IPS DF 6.9 (cell line): ENCODE results near the gene AGAP3.

ENCODE experiments used
- DNase-seq: peaks from one replicate; pipeline ENCODE4 v3.0.0-alpha.2; 2013; ENCODE audit warnings: low read depth, low spot score
- H3K27ac ChIP-seq: one replicate; pipeline ENCODE4 v1.5.1; 2013; ENCODE audit warnings: low read length, control low read depth
- H3K27me3 ChIP-seq: 2 replicates; pipeline ENCODE4 v1.6.1; 2013; ENCODE audit warnings: mild to moderate bottlenecking, low read length; ENCODE audit not compliant: control insufficient read depth, insufficient read depth
- H3K36me3 ChIP-seq: 2 replicates; pipeline ENCODE4 v1.6.1; 2013; ENCODE audit warnings: low read length; ENCODE audit not compliant: control insufficient read depth, insufficient read depth
- H3K4me1 ChIP-seq: 2 replicates; pipeline ENCODE4 v1.6.1; 2013; ENCODE audit warnings: low read length; ENCODE audit not compliant: control insufficient read depth, insufficient read depth
- H3K4me3 ChIP-seq: 2 replicates; pipeline ENCODE4 v1.5.1; 2013; ENCODE audit warnings: mild to moderate bottlenecking, low read length
- H3K9me3 ChIP-seq: 2 replicates; pipeline ENCODE4 v1.6.1; 2013; ENCODE audit warnings: low read length, inconsistent platforms; ENCODE audit not compliant: control insufficient read depth, insufficient read depth
- WGBS: extraction: QIAGEN DNeasy Blood & Tissue Kit; methylation state at CpG from one replicate; pipeline ENCODE4 v1.1.7; 2013; ENCODE audit warnings: mixed read lengths, missing lambda C conversion rate; ENCODE audit not compliant: insufficient read length, insufficient coverage; 5-methylcytosine and 5-hydroxymethylcytosine counted together

Gene AGAP3

GRCh38 chr7:151173386-151174245 is 87.3 kb downstream of the AGAP3 start:
- Histone ChIP-seq H3K9me3 (no peaks in the 10 kb centered on the region), H3K36me3 (no peaks in the 10 kb centered on the region), H3K27me3 (peaks cover 18% of the 10 kb centered on the region), H3K27ac (no peak overlapping the region), H3K4me3 (no peak overlapping the region), H3K4me1 (peaks cover 5% of the 10 kb centered on the region)
- no CpG with 5 or more reads among the region's 43 CpGs for WGBS
- DNase-seq, result no peak

GRCh38 chr7:151174246-151175046 is 88.2 kb downstream of the AGAP3 start:
- Histone ChIP-seq H3K9me3 (no peaks in the 10 kb centered on the region), H3K4me3 (no peak overlapping the region), H3K27ac (no peak overlapping the region), H3K4me1 (peaks cover 5% of the 10 kb centered on the region), H3K36me3 (no peaks in the 10 kb centered on the region), H3K27me3 (peaks cover 9% of the 10 kb centered on the region)
- DNase-seq, result no peak
- no CpG with 5 or more reads among the region's 77 CpGs for WGBS

- Histone ChIP-seq H3K9me3 (no peaks in the 10 kb centered on the region), H3K27ac (no peak overlapping the region), H3K4me1 (peaks cover 5% of the 10 kb centered on the region), H3K36me3 (no peaks in the 10 kb centered on the region), H3K4me3 (no peak overlapping the region), H3K27me3 (peaks cover 4% of the 10 kb centered on the region; the same call in 1 of the 2 replicates)
- no CpG with 5 or more reads among the region's 16 CpGs for WGBS
- DNase-seq, result no peak
Measured at GRCh38 chr7:151175047-151175792, 88.9 kb downstream of the AGAP3 start.

- Histone ChIP-seq H3K27ac (no peak overlapping the region), H3K36me3 (no peaks in the 10 kb centered on the region), H3K4me3 (no peak overlapping the region), H3K4me1 (peaks cover 5% of the 10 kb centered on the region), H3K9me3 (no peaks in the 10 kb centered on the region), H3K27me3 (peaks cover 4% of the 10 kb centered on the region; the same call in 1 of the 2 replicates)
- no peak for DNase-seq
- WGBS, result no CpG with 5 or more reads among the region's 23 CpGs
Measured at GRCh38 chr7:151175793-151176311, 89.6 kb downstream of the AGAP3 start.

GRCh38 chr7:151176401-151176800 is 90.1 kb downstream of the AGAP3 start:
- no CpG with 5 or more reads among the region's 9 CpGs for WGBS
- Histone ChIP-seq H3K9me3 (no peaks in the 10 kb centered on the region), H3K4me3 (no peak overlapping the region), H3K36me3 (no peaks in the 10 kb centered on the region), H3K27ac (no peak overlapping the region), H3K27me3 (peaks cover 4% of the 10 kb centered on the region; the same call in 1 of the 2 replicates), H3K4me1 (peaks cover 5% of the 10 kb centered on the region)
- no peak for DNase-seq

GRCh38 chr7:151177310-151177709 is 91.0 kb downstream of the AGAP3 start:
- H3K27ac ChIP-seq, result no peak overlapping the region

GRCh38 chr7:151178236-151178635 is 92.0 kb downstream of the AGAP3 start:
- no peaks in the 10 kb centered on the region for H3K9me3 ChIP-seq
- H3K4me3 ChIP-seq, result no peak overlapping the region
- H3K36me3 ChIP-seq, result no peaks in the 10 kb centered on the region
- H3K27ac ChIP-seq, result no peak overlapping the region
- peaks cover 5% of the 10 kb centered on the region for H3K4me1 ChIP-seq
- no peak for DNase-seq
- H3K27me3 ChIP-seq, result peaks cover 1% of the 10 kb centered on the region; the same call in 1 of the 2 replicates
- WGBS, result no CpG with 5 or more reads among the region's 9 CpGs

More at GRCh38 chr7:151177310-151177709, 91.0 kb downstream of the AGAP3 start:
- peaks cover 5% of the 10 kb centered on the region for H3K4me1 ChIP-seq
- H3K9me3 ChIP-seq, result no peaks in the 10 kb centered on the region
- no peaks in the 10 kb centered on the region for H3K36me3 ChIP-seq
- H3K27me3 ChIP-seq, result peaks cover 4% of the 10 kb centered on the region; the same call in 1 of the 2 replicates
- H3K4me3 ChIP-seq, result no peak overlapping the region
- no peak for DNase-seq
- WGBS, result no CpG with 5 or more reads among the region's 1 CpG

GRCh38 chr7:151178831-151179230 is 92.6 kb downstream of the AGAP3 start:
- H3K27me3 ChIP-seq, result no peaks in the 10 kb centered on the region; the same call in 1 of the 2 replicates
- DNase-seq, result no peak
- no CpG with 5 or more reads among the region's 2 CpGs for WGBS

GRCh38 chr7:151179287-151179860 is 93.1 kb downstream of the AGAP3 start:
- Histone ChIP-seq H3K27me3 (no peaks in the 10 kb centered on the region; the same call in 1 of the 2 replicates), H3K4me1 (peaks cover 5% of the 10 kb centered on the region), H3K27ac (no peak overlapping the region), H3K9me3 (no peaks in the 10 kb centered on the region), H3K4me3 (no peak overlapping the region), H3K36me3 (no peaks in the 10 kb centered on the region)
- no peak for DNase-seq
- WGBS, result no CpG with 5 or more reads among the region's 8 CpGs

More at GRCh38 chr7:151178831-151179230, 92.6 kb downstream of the AGAP3 start:
- H3K36me3 ChIP-seq, result no peaks in the 10 kb centered on the region
- peaks cover 5% of the 10 kb centered on the region for H3K4me1 ChIP-seq
- H3K27ac ChIP-seq, result no peak overlapping the region
- no peaks in the 10 kb centered on the region for H3K9me3 ChIP-seq
- no peak overlapping the region for H3K4me3 ChIP-seq
